ENCODE measurements around the gene AGBL1.
"Not testable (repeated sequence)": the region's sequence is repeated elsewhere in the genome, so short reads cannot be mapped to it uniquely, and the experiment has no call there.

Gene AGBL1

GRCh38 chr15:86935841-86936240 lies 856.2 kb downstream of the AGBL1 start:
- no peak for DNase-seq (ENCODE audit: low spot score)

DNA sequence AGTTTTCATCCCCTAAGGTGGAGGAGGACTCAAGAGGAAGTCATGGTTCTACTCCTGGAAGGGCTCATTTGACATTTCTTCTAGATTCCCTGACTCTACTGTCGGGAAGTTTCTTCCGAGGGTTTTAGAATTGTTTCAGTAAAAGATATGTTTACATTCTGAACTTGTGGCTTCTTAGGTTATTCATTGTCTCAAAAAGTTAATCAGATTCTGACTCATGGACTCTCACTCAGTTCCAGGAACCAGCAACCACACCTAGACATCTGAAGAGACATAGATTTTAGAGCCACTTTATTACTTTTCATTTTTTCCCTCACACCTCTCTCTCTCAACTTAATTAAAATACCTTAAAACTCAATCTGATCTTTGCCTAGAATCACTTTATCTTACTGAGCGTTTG lies 862.6 kb downstream of the AGBL1 start:
- no peak for DNase-seq (ENCODE audit: low spot score)

- no peak for DNase-seq (ENCODE audit: low spot score)
Observed at GRCh38 chr15:86948719-86949118, 869.0 kb downstream of the AGBL1 start.

DNA sequence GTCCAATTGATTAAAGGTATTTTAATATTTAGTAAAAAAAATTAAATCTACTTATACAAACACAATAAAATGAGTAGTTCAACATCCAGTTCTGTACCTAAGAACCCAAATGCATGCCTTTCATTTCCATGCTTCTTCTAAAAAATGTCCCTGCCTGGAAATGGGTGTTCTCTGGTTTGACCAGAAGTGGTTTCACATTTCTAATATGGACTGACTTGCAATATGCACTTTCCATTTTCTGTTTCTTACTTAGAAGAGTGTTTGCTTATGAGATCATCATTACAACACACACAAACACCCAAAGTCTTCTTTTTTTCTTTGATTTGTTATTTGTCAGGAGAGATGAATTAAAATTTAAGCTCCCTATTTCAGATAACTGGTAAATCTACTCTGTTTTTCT lies 879.6 kb downstream of the AGBL1 start:
- DNase-seq (ENCODE audit: low spot score), result no peak

- DNase-seq (ENCODE audit: low spot score), result no peak
Observed at GRCh38 chr15:86961669-86962068, 882.0 kb downstream of the AGBL1 start.

DNA sequence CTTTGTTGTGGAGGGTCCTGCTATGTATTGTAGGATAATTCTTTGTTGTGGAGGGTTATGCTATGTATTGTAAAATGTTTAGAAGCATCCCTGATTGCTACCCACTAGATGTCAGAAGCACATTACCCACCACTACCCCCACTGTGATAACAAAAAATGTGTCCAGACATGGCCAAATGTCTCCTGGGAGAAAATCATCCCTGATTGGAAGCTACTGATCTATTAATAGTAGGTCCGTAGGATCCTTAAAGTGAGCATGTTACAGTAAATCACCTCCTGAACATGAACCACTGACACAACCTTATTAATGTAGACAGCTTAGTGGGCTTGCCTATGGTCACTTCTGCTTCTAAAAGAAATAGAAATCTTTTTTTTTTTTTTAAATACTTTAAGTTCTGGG lies 884.6 kb downstream of the AGBL1 start:
- no peak for DNase-seq (ENCODE audit: low spot score)

- DNase-seq (ENCODE audit: low spot score), result no peak
Observed at GRCh38 chr15:86968244-86968643, 888.6 kb downstream of the AGBL1 start.

- no peak for DNase-seq (ENCODE audit: low spot score)
Observed at GRCh38 chr15:86969364-86969763, 889.7 kb downstream of the AGBL1 start.

DNA sequence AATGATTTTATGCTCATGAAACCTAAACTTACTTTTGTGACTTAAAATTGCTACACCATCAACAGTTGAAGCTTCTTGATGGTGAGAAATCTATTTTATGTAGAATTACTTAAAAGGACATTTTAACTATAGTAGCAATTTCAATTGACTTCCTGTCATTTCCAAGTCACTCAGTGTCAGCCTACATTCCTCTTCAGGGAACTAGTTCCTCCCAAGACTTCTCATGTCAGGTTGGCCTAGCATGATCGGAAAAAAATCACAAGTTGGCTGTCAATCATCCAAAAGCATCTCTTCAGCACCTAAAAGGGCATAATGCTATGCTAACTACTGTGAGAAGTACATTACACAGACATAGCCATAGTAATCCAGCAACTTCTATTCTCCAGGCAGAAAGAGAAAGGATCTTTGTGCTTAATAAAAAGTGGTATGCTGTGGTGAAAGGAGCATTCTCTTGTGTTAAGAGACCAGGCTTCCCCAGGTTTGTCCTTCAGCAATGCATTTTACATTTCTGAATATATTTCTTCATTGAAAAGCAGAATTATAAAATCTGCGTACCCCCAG lies 893.7 kb downstream of the AGBL1 start:
- no peak for DNase-seq (ENCODE audit: low spot score)

GRCh38 chr15:86988033-86988432 lies 908.4 kb downstream of the AGBL1 start:
- no peak for DNase-seq (ENCODE audit: low spot score)

DNA sequence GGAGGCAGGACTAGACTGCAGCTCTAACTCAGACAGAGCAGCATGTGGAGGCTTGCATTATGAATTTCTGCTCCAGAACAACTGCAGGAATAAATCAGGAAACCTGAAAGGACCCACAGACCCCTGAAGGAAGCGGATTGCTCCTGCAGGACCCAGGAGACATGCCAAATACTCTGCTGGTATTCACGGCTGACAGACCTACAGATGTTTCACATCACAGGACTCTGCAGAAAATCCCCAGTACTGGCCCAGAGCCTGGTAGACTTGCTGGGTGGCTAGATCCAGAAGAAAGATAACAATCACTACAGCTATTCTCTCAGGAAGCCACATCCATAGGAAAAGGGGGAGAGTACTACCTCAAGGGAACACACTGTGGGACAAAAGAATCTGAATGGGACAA lies 942.1 kb downstream of the AGBL1 start:
- DNase-seq (ENCODE audit: low spot score), result no peak

DNA sequence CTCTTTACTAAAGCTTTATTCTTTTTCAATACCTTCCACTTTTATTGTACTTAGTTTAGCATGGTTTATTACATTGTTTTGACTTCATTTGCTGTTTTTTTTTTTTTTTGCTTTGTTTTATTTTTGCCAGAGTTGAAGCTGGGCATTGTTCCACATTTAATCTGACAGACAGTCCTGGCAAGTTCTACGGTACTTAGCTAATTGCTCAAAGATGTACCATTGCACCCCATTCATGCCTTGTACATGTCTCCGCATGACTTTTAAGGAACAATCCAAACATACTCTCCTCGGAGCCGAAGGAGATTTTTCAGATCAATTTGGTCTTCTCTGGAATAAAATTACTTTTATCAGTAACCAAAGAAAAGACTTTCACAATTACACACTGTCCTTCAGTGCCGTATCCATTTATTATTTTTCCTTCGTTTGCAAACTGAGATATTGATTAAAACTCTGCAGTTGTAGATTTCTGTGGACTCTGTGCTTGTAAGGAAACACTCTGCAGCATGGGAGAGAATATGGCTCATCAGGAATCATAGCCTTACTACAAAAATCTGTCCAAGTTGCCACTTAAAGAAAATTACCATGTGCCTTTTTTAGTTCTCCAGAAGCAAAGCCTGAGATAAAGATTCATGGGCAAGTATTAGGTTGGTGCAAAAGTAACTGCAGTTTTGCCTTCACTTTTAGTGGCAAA lies 952.0 kb downstream of the AGBL1 start:
- DNase-seq (ENCODE audit: low spot score), result no peak

DNA sequence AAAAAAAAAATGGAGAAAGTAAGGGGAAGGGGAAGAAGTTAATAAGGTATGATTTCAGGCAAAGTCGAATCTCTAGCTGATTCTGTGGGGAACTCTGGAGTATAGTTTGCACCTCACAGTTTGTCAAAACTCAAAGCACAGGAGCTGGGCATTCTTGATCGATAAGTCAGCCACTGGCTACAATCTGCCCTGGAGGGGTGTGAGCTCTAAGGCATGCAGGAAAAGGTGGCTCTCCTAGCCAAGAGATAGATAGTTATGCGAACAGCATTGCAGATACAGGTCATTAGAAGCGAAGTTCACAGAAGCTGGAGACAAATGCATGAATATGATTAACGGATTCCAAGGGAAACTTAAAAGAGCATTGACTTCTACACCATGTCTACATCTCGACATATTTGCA lies 952.6 kb downstream of the AGBL1 start:
- no peak for DNase-seq (ENCODE audit: low spot score)

DNA sequence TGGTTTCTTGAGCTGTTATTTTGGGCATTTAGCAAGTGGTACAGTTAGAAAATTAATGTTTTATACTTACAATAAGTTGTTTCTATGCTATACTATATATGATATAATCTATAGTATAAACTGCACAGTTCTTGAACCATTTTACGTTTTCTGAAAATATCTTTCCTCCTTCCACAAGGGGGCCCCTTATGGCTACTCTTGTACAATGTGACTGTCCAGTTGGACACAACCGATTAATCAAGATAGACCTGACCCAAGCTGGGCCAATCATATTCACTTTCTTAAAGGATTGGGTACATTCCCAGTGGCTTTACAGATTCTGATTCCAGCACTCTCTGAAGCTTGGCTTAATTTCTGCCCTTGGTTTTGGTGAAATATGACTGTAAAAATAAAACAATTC lies 953.4 kb downstream of the AGBL1 start:
- no peak for DNase-seq (ENCODE audit: low spot score)

DNA sequence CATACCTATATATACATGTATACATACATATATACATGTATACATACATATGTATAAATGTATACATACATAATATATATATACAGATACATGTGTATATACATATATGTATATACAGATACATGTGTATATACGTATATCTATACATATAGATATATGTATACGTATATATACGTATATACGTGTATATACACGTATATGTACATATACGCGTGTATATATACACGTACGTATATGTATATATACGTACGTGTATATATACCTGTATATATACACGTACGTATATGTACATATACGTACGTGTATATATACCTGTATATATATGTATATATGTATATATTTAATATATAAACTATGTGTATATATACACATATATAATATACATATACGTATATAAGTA lies 955.2 kb downstream of the AGBL1 start:
- DNase-seq (ENCODE audit: low spot score), result no peak

- DNase-seq (ENCODE audit: low spot score), result no peak
Observed at GRCh38 chr15:87038404-87038803, 958.7 kb downstream of the AGBL1 start.

DNA sequence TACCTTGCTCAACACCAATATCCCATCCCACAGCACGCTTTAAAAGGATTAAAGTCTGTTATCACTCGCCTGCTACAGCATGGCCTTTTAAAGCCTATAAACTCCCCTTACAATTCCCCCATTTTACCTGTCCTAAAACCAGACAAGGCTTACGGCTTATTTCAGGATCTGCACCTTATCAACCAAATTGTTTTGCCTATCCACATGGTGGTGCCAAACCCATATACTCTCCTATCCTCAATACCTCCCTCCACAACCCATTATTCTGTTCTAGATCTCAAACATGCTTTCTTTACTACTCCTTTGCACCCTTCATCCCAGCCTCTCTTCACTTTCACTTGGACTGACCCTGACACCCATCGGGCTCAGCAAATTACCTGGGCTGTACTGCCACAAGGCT lies 962.9 kb downstream of the AGBL1 start:
- DNase-seq (ENCODE audit: low spot score), result not testable (repeated sequence)

DNA sequence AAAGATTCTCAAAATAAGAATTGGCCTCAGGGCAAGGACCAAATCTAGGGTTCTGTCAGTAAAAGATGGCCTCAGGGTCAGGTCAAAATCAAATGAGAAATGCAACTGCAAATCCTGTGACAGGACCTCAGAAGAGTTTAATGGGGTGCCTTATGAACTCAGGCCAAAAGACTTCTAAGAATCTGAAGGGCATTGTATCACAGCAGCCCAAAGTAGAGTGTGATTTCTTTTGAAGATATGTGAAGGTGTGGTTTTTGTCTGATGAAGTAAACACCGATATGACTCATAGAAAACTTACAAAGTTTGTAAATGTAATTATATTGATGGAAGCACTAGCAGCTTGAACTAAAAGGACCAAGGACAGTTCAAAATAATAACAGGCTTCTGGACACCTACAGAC lies 966.1 kb downstream of the AGBL1 start:
- DNase-seq (ENCODE audit: low spot score), result peak; percentile 14

- DNase-seq (ENCODE audit: low spot score), result no peak
Observed at GRCh38 chr15:87047203-87047965, 967.7 kb downstream of the AGBL1 start.
